ENCODE measurements around the gene OR6Q1.
"Not testable (repeated sequence)": the region's sequence is repeated elsewhere in the genome, so short reads cannot be mapped to it uniquely, and the experiment has no call there.

OR6Q1 gene, protein sequence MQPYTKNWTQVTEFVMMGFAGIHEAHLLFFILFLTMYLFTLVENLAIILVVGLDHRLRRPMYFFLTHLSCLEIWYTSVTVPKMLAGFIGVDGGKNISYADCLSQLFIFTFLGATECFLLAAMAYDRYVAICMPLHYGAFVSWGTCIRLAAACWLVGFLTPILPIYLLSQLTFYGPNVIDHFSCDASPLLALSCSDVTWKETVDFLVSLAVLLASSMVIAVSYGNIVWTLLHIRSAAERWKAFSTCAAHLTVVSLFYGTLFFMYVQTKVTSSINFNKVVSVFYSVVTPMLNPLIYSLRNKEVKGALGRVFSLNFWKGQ

DNA sequence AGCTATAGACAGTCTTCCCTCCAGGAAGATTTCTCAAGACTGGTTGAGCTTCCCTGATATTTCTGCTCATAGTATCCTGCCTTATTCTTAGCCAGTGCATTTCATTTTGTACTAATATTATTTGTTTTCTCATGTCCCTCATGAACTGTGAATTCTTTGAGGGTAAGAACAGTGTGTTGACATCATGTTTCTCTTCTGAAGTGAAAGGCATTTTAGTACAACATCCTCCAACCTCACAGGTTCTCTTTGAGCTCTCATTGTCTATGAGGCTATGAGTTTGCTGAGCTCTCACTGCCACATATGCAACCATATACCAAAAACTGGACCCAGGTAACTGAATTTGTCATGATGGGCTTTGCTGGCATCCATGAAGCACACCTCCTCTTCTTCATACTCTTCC is at the start of gene OR6Q1:
Gene OR6Q1, plus strand, starts transcription at position 301 of the 400 bp plus-strand sequence. Its CDS starts 0 bp downstream, at position 301.
- DNase-seq: no peak

DNA sequence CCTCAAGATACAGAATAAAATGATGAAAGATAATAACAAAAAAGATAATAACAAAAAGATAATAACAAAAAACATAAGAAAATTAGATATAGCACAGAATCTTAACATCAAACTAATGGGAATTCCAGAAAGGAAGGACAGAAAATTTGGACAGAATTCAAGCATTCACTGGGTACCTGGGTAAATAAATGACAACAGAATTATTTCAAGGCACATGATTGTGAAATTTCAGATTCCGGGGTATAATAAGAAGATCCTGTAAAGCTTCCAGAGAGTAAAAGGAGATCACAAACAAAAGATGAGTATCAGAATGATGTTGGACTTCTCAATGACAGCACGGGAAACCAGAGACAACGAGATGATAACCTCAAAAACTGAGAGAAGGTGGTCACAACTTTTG is 49.2 kb upstream of the OR6Q1 start:
- DNase-seq: no peak

GRCh38 chr11:57982776-57983175 is 48.0 kb upstream of the OR6Q1 start:
- no peak for DNase-seq

DNA sequence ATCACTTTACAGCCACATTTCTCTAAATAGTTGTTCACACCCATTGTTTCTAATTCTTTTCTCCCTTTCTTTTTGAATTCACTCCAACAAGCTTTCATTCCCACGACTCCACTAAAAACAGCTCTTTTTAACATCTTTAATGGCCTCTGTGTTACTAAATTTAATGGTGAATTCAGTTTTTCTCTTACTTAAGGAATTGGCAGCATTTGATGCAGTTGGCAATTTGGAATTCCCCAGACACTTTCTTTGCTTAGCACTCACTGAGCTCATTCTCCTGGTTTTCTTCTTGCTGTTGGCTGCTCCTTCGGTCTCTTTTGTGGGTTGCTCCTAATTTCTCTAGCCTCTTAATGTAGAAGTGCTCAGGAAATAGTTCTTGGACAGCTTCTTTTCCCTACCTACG is 47.6 kb upstream of the OR6Q1 start:
- no peak for DNase-seq

GRCh38 chr11:57999523-57999922 is 31.2 kb upstream of the OR6Q1 start:
- not testable (repeated sequence) for DNase-seq

GRCh38 chr11:58000021-58000420 is 30.7 kb upstream of the OR6Q1 start:
- DNase-seq: not testable (repeated sequence)

DNA sequence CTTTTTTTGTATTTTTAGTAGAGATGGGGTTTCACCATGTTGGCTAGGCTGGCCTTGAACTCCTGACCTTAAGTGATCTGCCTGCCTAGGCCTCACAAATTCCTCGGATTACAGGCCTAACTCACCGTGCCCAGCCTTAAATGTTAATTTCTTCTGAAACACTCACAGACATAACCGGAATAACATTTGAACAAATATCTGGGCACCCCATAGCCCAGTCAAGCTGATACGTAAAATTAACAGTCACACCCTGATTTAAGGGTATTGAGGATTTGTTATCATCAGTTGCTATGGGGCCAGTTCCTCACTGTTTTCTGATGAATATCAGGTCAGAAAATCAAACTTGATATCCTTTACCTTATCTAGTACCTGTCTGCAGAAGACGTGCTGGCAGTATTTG is 30.1 kb upstream of the OR6Q1 start:
- no peak for DNase-seq

GRCh38 chr11:58003036-58003435 is 27.7 kb upstream of the OR6Q1 start:
- no peak for DNase-seq

DNA sequence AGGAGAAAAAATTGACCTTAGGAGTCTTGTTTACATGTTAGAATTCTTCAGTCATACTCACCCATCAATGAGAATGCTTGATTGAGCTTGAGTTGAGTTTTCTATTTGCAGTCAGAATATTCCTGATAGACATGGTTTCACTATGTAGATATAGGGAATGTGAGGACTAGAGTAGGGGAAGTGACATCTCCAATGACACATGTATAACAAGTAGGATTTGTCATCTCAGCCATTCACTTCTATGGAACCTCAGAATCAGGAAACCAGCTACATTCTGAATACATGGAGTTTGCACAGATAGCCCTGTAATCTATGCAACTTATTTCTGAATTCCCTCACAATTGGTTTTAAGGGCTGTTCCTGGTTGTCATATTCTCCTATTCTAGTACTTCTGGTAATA is 27.2 kb upstream of the OR6Q1 start:
- DNase-seq: no peak

GRCh38 chr11:58004664-58005063 is 26.1 kb upstream of the OR6Q1 start:
- no peak for DNase-seq

GRCh38 chr11:58006940-58007339 is 23.8 kb upstream of the OR6Q1 start:
- no peak for DNase-seq

- no peak for DNase-seq
These were observed 19.0 kb upstream of the OR6Q1 start for GRCh38 chr11:58011771-58012170.

GRCh38 chr11:58023435-58023931 is 7.3 kb upstream of the OR6Q1 start, which contains the start of gene OR9Q1:
Gene OR9Q1, plus strand, starts transcription at chr11:58023881. Its CDS starts 155,564 bp downstream, at chr11:58179445.
- no peak for DNase-seq

DNA sequence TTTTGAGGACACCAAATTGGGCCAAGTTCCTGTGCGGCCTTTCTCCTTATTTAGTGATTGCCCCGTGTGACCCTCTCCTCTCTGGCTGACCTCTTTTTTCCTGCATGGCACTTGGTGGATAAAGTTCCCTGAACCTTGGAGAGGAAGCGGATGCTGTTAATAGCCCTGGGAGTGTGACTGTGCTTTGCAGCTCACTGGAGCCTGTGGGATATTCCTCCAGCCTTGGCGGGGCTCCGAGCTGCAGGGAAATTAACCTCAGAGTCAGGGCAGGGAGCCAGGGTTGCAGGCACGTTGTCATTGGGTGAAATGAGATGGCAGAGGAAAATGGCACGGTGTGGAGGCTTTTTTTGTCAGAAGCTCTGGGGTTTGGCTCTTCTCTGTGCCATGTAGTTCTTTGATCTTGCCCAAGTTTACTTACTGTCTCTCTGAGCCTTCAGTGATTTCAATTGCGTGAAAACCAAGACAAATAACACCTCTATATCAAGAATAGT is 6.1 kb upstream of the OR6Q1 start:
- DNase-seq: no peak

DNA sequence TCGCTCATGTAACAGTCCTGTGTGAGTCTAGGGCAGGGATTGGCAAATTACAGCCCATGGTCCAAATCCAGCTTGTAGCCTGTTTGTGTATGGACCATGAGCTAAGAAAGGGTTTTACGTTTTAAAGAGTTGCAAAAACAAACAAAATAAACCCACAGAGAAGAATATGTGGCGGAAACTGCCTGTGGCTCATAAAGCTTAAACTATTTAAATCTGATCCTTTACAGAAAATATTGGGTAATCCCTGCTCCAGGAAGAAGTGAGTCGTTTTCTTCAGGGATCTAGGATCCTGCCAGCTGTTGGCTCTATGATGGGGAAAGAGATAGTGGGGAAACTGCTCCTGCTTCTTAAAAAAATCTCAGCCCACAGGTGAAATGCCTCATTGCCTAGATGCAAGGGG is 3.4 kb upstream of the OR6Q1 start:
- DNase-seq: no peak

- DNase-seq: no peak
These were observed 1.9 kb upstream of the OR6Q1 start for GRCh38 chr11:58028687-58029411.

- DNase-seq: no peak
These were observed 3.7 kb downstream of the OR6Q1 start for GRCh38 chr11:58034471-58034870.

DNA sequence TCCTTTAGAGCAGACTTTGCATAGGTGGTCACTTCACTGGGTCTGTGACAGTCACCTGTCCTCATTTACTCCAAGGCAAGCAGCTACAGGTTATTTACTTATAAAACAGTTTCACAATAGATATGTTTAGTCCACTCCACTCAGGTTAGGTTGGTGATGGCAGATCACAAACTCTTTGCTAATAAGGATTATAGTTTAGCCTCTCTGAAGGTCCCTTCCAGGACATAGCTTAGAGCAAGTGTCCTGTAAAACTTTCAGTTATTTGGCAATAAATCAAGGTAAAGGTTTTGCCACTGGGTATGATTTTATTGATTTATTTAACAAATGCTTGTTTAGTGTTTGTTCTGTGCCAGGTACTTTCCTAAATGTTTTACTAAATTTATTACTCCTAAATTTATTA is 8.8 kb downstream of the OR6Q1 start:
- DNase-seq: no peak

DNA sequence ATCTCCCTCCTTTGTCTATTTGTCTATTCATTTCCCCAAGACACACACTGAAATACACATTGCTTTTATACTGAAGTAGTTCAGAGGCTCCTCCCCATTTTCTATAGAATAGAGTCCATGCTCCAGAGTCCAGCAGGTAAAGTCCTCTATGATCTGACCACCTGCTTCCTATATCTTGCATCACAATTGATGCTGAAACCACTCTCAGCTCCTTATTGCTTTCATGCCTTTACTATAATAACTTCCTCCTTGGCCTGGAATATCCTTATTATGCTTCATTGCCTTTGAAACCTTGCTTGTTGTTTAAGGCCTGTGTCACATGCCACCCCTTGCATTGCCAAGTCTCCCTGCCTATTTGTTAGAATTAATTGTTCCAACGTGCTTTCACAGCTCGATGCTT is 12.6 kb downstream of the OR6Q1 start:
- no peak for DNase-seq

DNA sequence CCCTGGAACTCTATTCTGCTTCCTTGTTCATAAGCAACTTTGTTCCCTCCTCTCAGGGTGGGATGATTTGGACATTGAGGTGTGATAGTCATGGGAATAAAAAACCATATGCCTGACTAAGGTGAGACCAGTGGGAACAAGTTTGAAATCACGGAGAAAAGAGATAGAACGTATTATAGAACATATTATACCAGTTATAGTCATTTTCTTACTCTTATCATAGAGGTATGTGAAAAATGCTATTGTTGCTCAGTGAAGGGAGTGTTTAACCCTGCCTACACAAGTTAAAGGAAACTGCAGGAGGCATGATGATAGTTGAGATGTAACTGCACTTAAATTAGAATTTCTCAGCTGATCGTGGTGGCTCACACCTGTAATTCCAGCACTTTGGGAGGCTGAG is 15.5 kb downstream of the OR6Q1 start:
- DNase-seq: no peak

GRCh38 chr11:58047818-58048217 is 17.1 kb downstream of the OR6Q1 start:
- DNase-seq: no peak

DNA sequence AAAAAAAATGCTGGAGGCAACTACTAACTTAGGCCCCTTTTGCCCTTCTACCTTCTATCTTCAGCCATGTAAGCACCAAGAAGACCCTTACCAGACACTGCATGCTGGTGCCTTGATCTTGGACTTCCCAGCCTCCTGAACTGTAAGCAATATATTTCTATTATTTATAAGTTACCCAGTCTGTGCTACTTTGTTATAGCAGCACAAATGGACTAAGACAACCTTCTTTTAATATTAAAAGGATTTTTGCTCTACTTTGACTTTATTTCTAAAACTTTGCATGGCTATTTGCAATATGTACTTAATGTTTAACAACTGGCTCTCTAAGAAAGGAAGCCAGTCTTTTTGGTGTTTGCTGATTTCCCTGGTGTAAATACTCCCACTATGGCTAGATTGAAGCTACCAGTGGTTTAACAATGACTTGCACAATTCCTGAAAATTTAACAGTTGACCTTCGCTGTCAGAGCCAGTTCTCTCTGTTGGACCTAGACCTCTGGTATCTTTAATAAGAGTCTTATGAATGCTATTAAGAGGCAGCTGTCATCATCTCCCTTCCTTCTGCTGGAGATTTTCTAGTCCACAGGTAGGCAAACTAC is 25.2 kb downstream of the OR6Q1 start:
- DNase-seq: no peak

GRCh38 chr11:58057481-58057880 is 26.7 kb downstream of the OR6Q1 start:
- no peak for DNase-seq
